Measurements from ENCODE around the gene MCM3AP. TPM values are rescaled to one million over a fixed set of nuclear protein-coding genes. Genes with fewer than 3 reads are reported as not detected.
A peak's percentile ranks its signal among the peaks of the same experiment; 100 is the strongest.

The MCM3AP gene
- total and polyA plus RNA-seq, 9 of the 15 experiments (the other 6 are each of a cell fraction or from before 2014, with no cell fraction given): 6.5 to 179 (median 69.6) TPM

DNA sequence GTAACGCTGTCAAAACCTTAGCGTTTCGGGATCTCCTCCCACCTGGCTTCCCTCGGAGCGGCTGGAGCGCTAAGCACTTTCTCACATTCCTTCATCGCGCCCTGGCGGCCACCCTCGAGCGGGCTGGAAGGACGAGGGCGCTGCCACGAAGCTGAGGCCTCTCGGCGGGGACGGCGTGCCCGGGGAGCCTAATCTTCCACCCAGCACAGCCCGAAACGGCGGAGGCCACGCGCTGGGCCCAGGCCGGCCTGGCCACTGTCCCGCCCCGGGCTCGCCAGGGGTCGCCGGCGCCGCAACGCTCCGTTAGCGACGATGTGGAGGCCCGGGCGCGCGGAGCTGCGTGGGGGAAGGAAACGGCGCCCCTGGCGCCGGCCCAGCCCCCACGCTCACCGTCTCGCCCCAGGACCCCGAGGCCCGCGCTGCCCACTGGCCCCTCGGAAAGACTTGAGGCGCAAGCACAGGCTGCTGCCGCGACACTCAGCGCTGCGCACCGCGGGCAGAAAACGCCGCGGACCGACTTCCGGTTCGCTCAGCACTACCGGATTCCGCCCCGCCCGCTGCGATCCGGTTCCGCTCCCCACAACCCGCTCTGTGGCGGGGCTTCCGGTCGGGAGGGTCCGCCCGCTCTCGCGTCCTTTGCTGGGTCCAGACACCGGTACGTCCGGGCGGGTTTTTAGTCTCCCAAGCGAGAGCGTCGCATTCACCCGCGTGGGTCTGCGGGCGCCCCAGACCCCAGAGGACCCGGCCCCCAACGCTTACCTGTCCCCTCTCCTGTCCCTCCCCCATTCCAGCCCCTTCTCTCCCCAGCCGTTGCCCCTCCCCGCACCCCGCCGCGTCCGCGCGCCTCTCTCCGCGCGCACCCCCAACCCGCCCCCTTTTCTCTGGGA is 593 bp upstream of the MCM3AP start, which contains the start of gene YBEY (continued):
- TF ChIP-seq TOE1 (IDR thresholded peaks at IDR 0.05; ENCODE audit: borderline replicate concordance) (peak; percentile 73), TOE1 (CRISPR knock-in tag; IDR thresholded peaks at IDR 0.05; ENCODE audit: borderline replicate concordance, low read depth) (0 out of 2 replicates have a peak, but pooled peaks have one; percentile 60), RFX7 (CRISPR knock-in tag; IDR thresholded peaks at IDR 0.05) (no peak), ZNF695 (CRISPR knock-in tag; IDR thresholded peaks at IDR 0.05) (no peak), KDM2B (CRISPR knock-in tag; IDR thresholded peaks at IDR 0.05) (0 out of 2 replicates have a peak, but pooled peaks have one; percentile 68), DACH1 (IDR thresholded peaks at IDR 0.05; ENCODE audit: partially characterized antibody) (no peak), TSC22D4 (tag; IDR thresholded peaks at IDR 0.05) (no peak), RCOR1 (IDR thresholded peaks at IDR 0.05; ENCODE audit: borderline replicate concordance in 1 of 2, low read depth in 2 of 2, low read length in 2 of 2) (no peak), RBM34 (IDR thresholded peaks at IDR 0.05; ENCODE audit: borderline replicate concordance, insufficient read depth, low read length) (0 out of 2 replicates have a peak, but pooled peaks have one; percentile 86), CBX2 (IDR thresholded peaks at IDR 0.05; ENCODE audit: insufficient read depth, low read length, poor library complexity, severe bottlenecking) (no peak), FOSL1 (tag; conservative IDR thresholded peaks at IDR 0.05) (no peak), GATA2 (CRISPR knock-in tag; IDR thresholded peaks at IDR 0.05) (no peak), SIN3A (IDR thresholded peaks at IDR 0.05; ENCODE audit: borderline replicate concordance in 2 of 2, control insufficient read depth in 1 of 2, low read depth in 2 of 2, low read length in 2 of 2) (peak; percentile 56 to 82; a peak in 2 of 4 replicates), RNF2 (IDR thresholded peaks at IDR 0.05) (peak; percentile 72), PYGO2 (tag; IDR thresholded peaks at IDR 0.05) (no peak), NFIX (CRISPR knock-in tag; IDR thresholded peaks at IDR 0.05; ENCODE audit: low read depth) (no peak), ZNF24 (IDR thresholded peaks at IDR 0.05) (peak; percentile 63), GTF2A2 (tag; IDR thresholded peaks at IDR 0.05) (no peak)
- TF ChIP-seq, protein P1, sequence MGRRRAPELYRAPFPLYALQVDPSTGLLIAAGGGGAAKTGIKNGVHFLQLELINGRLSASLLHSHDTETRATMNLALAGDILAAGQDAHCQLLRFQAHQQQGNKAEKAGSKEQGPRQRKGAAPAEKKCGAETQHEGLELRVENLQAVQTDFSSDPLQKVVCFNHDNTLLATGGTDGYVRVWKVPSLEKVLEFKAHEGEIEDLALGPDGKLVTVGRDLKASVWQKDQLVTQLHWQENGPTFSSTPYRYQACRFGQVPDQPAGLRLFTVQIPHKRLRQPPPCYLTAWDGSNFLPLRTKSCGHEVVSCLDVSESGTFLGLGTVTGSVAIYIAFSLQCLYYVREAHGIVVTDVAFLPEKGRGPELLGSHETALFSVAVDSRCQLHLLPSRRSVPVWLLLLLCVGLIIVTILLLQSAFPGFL (CRISPR knock-in tag; IDR thresholded peaks at IDR 0.05): no peak; the same call in 1 of the 2 replicates
- TF ChIP-seq, protein P2, sequence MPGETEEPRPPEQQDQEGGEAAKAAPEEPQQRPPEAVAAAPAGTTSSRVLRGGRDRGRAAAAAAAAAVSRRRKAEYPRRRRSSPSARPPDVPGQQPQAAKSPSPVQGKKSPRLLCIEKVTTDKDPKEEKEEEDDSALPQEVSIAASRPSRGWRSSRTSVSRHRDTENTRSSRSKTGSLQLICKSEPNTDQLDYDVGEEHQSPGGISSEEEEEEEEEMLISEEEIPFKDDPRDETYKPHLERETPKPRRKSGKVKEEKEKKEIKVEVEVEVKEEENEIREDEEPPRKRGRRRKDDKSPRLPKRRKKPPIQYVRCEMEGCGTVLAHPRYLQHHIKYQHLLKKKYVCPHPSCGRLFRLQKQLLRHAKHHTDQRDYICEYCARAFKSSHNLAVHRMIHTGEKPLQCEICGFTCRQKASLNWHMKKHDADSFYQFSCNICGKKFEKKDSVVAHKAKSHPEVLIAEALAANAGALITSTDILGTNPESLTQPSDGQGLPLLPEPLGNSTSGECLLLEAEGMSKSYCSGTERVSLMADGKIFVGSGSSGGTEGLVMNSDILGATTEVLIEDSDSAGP (CRISPR knock-in tag; IDR thresholded peaks at IDR 0.05): no peak; the same call in 1 of the 2 replicates
- TF ChIP-seq, protein P3, sequence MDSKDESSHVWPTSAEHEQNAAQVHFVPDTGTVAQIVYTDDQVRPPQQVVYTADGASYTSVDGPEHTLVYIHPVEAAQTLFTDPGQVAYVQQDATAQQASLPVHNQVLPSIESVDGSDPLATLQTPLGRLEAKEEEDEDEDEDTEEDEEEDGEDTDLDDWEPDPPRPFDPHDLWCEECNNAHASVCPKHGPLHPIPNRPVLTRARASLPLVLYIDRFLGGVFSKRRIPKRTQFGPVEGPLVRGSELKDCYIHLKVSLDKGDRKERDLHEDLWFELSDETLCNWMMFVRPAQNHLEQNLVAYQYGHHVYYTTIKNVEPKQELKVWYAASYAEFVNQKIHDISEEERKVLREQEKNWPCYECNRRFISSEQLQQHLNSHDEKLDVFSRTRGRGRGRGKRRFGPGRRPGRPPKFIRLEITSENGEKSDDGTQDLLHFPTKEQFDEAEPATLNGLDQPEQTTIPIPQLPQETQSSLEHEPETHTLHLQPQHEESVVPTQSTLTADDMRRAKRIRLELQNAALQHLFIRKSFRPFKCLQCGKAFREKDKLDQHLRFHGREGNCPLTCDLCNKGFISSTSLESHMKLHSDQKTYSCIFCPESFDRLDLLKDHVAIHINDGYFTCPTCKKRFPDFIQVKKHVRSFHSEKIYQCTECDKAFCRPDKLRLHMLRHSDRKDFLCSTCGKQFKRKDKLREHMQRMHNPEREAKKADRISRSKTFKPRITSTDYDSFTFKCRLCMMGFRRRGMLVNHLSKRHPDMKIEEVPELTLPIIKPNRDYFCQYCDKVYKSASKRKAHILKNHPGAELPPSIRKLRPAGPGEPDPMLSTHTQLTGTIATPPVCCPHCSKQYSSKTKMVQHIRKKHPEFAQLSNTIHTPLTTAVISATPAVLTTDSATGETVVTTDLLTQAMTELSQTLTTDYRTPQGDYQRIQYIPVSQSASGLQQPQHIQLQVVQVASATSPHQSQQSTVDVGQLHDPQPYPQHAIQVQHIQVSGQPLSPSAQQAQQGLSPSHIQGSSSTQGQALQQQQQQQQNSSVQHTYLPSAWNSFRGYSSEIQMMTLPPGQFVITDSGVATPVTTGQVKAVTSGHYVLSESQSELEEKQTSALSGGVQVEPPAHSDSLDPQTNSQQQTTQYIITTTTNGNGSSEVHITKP (IDR thresholded peaks at IDR 0.05; ENCODE audit: partially characterized antibody): peak; percentile 5

Measured in K562 (cell line).